GM23338 (cell line): ENCODE data around the gene SLITRK1.

Source experiments
- CREB1 ChIP-seq: fragments of 250-450 bp; sonication (Bioruptor Pico); IDR thresholded peaks from 2 replicates; pipeline ENCODE4 v1.5.0; 2020; ENCODE audit warnings: low read depth, mild to moderate bottlenecking, moderate library complexity
- CTCF ChIP-seq, 2 experiments: fragments of 200-600 bp in 1 of 2; sonication (generic) in 1 of 2; conservative IDR thresholded peaks; 2 replicates each; pipeline versions ENCODE4 v1.5.1 to v1.6.1; 2016 to 2017; ENCODE audit warnings: antibody characterized with exemption in 2 of 2, low read depth in 2 of 2, mild to moderate bottlenecking in 2 of 2, moderate library complexity in 1 of 2
- POLR2AphosphoS5 ChIP-seq: IDR thresholded peaks from 2 replicates; pipeline ENCODE4 v1.6.1; 2016; ENCODE audit warnings: antibody characterized with exemption, low read depth
- REST ChIP-seq: IDR thresholded peaks from one replicate; pipeline ENCODE4 v1.6.1; 2018; ENCODE audit warnings: antibody characterized with exemption; ENCODE audit not compliant: unreplicated experiment
- STAT1 ChIP-seq: IDR thresholded peaks from one replicate; pipeline ENCODE4 v1.6.1; 2016; ENCODE audit warnings: antibody characterized with exemption; ENCODE audit not compliant: unreplicated experiment

DNA sequence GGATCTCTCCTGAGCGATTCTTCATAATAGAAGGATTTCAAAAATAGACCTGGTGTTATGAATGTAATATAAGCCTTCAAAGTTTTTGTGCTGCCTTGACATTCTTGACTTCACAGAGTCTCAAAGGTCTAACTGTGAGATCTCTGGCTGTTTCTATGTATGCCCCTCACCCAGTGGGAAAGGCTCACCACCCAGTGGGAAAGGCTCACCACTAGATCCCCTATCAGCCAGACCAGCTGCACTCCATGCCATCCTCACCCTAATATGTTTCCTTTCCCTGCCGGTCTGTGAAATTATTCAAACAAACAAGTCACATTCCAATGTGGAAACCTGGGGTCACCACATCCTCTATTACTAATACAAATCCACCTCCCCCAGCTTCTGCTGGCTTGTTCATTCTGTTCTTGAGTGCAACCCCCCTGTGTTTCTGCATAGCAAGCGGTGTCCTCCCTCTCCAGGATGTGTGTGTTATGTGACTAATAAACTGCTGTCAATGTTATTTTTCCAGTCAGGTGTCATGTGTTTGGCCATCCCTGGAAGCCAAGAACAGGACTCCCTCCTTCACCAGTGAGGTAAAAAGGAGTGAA, 13.8 kb upstream of the SLITRK1 start:
- TF ChIP-seq CTCF (conservative IDR thresholded peaks at IDR 0.05; ENCODE audit: low read depth in 2 of 2) (no peak), POLR2AphosphoS5 (no peak), REST (no peak), CREB1 (CRISPR knock-in tag) (no peak), STAT1 (no peak)
